ENCODE data around the gene EEF2.
"Not testable (repeated sequence)": the region's sequence is repeated elsewhere in the genome, so short reads cannot be mapped to it uniquely, and the experiment has no call there.

Gene EEF2

GRCh38 chr19:3950871-3951861 lies 34.1 kb downstream of the EEF2 start:
- FAIRE-seq (no peak), DNase-seq (ENCODE audit: extremely low spot score, insufficient read length, low read depth) (no peak)

GRCh38 chr19:3949997-3950859 lies 35.0 kb downstream of the EEF2 start:
- no peak for FAIRE-seq
- no peak for DNase-seq (ENCODE audit: extremely low spot score, insufficient read length, low read depth)

- no peak for DNase-seq (ENCODE audit: extremely low spot score, insufficient read length, low read depth)
- FAIRE-seq = no peak
These were observed 36.0 kb downstream of the EEF2 start for GRCh38 chr19:3949294-3949693.

- not testable (repeated sequence) for FAIRE-seq; DNase-seq (ENCODE audit: extremely low spot score, insufficient read length, low read depth)
These were observed 37.8 kb downstream of the EEF2 start for GRCh38 chr19:3947316-3947933.

GRCh38 chr19:3945838-3946237 lies 39.4 kb downstream of the EEF2 start:
- DNase-seq (ENCODE audit: extremely low spot score, insufficient read length, low read depth) (no peak), FAIRE-seq (no peak)

- FAIRE-seq (no peak), DNase-seq (ENCODE audit: extremely low spot score, insufficient read length, low read depth) (no peak)
These were observed 41.1 kb downstream of the EEF2 start for GRCh38 chr19:3944018-3944721.

GRCh38 chr19:3942790-3943409 lies 42.4 kb downstream of the EEF2 start:
- DNase-seq (ENCODE audit: extremely low spot score, insufficient read length, low read depth) (no peak), FAIRE-seq (no peak)

- FAIRE-seq; DNase-seq (ENCODE audit: extremely low spot score, insufficient read length, low read depth): not testable (repeated sequence)
These were observed 46.8 kb downstream of the EEF2 start for GRCh38 chr19:3938300-3938950.

GRCh38 chr19:3936506-3937442 lies 48.5 kb downstream of the EEF2 start:
- DNase-seq (ENCODE audit: extremely low spot score, insufficient read length, low read depth) = no peak
- no peak for FAIRE-seq

GRCh38 chr19:3932931-3933810 lies 52.1 kb downstream of the EEF2 start, which contains the start of gene NMRK2:
Gene NMRK2, plus strand, starts transcription at chr19:3933069. Its CDS starts 603 bp downstream, at chr19:3933672.
- FAIRE-seq (no peak), DNase-seq (ENCODE audit: extremely low spot score, insufficient read length, low read depth) (no peak)

GRCh38 chr19:3931041-3931440 lies 54.2 kb downstream of the EEF2 start:
- DNase-seq (ENCODE audit: extremely low spot score, insufficient read length, low read depth) = no peak
- FAIRE-seq = no peak

Data from GM18507 (cell line).